DOHH2 (cell line): ENCODE measurements around the gene MRPL48.

Source experiments
- H3F3A ChIP-seq: fragments of 200-600 bp; sonication (generic), shearing (Covaris generic); 2 replicates; pipeline ENCODE4 v1.6.0; 2016; ENCODE audit warnings: antibody characterized with exemption, mild to moderate bottlenecking; ENCODE audit not compliant: control insufficient read depth, insufficient read depth
- H3K27ac ChIP-seq: fragments of 200-600 bp; sonication (generic); 2 replicates; pipeline ENCODE4 v1.5.1; 2014; ENCODE audit warnings: low read depth, mild to moderate bottlenecking, low read length, moderate library complexity
- H3K27me3 ChIP-seq: fragments of 200-600 bp; sonication (generic); 2 replicates; pipeline ENCODE4 v1.6.1; 2014; ENCODE audit warnings: mild to moderate bottlenecking, low read length, mixed read lengths; ENCODE audit not compliant: control insufficient read depth
- H3K36me3 ChIP-seq: fragments of 200-600 bp; sonication (generic); 2 replicates; pipeline ENCODE4 v1.6.1; 2014; ENCODE audit warnings: mild to moderate bottlenecking, low read length, moderate library complexity, mixed read lengths; ENCODE audit not compliant: control insufficient read depth
- H3K4me1 ChIP-seq: fragments of 200-600 bp; sonication (generic); 2 replicates; pipeline ENCODE4 v1.6.1; 2014; ENCODE audit warnings: mild to moderate bottlenecking, low read length, mixed read lengths; ENCODE audit not compliant: control insufficient read depth
- H3K4me2 ChIP-seq: fragments of 200-600 bp; sonication (generic); 2 replicates; pipeline ENCODE4 v1.6.0; 2014; ENCODE audit warnings: mild to moderate bottlenecking, low read length, moderate library complexity
- H3K4me3 ChIP-seq: fragments of 200-600 bp; sonication (generic); 2 replicates; pipeline ENCODE4 v1.5.1; 2014; ENCODE audit warnings: mild to moderate bottlenecking, low read length, mixed read lengths
- H3K79me2 ChIP-seq: fragments of 200-600 bp; sonication (generic); 2 replicates; pipeline ENCODE4 v1.6.1; 2014; ENCODE audit warnings: mild to moderate bottlenecking, low read length, mixed read lengths; ENCODE audit not compliant: control insufficient read depth
- H3K9me2 ChIP-seq: fragments of 200-600 bp; sonication (generic); replicated peaks from 2 replicates; pipeline ENCODE4 v1.6.1; 2014; ENCODE audit warnings: mild to moderate bottlenecking, low read length, mixed read lengths; ENCODE audit not compliant: control insufficient read depth
- H3K9me3 ChIP-seq: fragments of 200-600 bp; sonication (generic); 2 replicates; pipeline ENCODE4 v1.6.1; 2014; ENCODE audit warnings: antibody characterized with exemption, low read length, mixed read lengths; ENCODE audit not compliant: control insufficient read depth, insufficient read depth
- H4K20me1 ChIP-seq: fragments of 200-600 bp; sonication (generic); 2 replicates; pipeline ENCODE4 v1.6.0; 2014; ENCODE audit warnings: low read depth, mild to moderate bottlenecking, antibody characterized with exemption, low read length, moderate library complexity; ENCODE audit not compliant: control insufficient read depth, insufficient read depth
- EZH2phosphoT487 ChIP-seq: fragments of 200-600 bp; sonication (generic); IDR thresholded peaks from 2 replicates; pipeline ENCODE4 v1.6.1; 2017; ENCODE audit warnings: borderline replicate concordance, mild to moderate bottlenecking, antibody characterized with exemption, low read length, moderate library complexity, mixed read lengths
- TF ChIP-seq, protein P1 (sequence below): fragments of 200-600 bp; sonication (generic); IDR thresholded peaks from one replicate; pipeline ENCODE4 v1.5.1; 2014; ENCODE audit warnings: antibody characterized with exemption, mild to moderate bottlenecking, low read depth, low read length; ENCODE audit not compliant: poor library complexity, severe bottlenecking

Gene MRPL48

DNA sequence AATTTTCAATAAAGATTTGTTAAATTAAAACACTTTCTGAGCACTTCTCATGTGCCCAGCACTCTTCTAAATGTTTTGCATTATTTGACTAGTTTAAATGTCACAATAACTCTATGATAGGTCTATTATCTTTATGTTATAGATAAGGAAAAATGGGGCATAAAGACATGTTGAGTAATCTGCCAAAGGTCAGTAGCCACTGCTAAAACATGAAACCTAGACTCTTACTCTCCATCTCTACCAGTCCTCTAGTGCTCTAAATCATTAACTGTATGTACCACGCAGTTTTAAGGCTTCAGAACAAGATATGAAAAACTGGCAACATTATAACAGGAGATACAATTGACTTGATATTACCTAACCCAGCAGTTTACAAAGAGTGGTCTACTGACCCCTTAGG lies 33.7 kb upstream of the MRPL48 start:
- TF ChIP-seq, protein P1, sequence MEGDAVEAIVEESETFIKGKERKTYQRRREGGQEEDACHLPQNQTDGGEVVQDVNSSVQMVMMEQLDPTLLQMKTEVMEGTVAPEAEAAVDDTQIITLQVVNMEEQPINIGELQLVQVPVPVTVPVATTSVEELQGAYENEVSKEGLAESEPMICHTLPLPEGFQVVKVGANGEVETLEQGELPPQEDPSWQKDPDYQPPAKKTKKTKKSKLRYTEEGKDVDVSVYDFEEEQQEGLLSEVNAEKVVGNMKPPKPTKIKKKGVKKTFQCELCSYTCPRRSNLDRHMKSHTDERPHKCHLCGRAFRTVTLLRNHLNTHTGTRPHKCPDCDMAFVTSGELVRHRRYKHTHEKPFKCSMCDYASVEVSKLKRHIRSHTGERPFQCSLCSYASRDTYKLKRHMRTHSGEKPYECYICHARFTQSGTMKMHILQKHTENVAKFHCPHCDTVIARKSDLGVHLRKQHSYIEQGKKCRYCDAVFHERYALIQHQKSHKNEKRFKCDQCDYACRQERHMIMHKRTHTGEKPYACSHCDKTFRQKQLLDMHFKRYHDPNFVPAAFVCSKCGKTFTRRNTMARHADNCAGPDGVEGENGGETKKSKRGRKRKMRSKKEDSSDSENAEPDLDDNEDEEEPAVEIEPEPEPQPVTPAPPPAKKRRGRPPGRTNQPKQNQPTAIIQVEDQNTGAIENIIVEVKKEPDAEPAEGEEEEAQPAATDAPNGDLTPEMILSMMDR, result no peak
- no peak for TF ChIP-seq EZH2phosphoT487

DNA sequence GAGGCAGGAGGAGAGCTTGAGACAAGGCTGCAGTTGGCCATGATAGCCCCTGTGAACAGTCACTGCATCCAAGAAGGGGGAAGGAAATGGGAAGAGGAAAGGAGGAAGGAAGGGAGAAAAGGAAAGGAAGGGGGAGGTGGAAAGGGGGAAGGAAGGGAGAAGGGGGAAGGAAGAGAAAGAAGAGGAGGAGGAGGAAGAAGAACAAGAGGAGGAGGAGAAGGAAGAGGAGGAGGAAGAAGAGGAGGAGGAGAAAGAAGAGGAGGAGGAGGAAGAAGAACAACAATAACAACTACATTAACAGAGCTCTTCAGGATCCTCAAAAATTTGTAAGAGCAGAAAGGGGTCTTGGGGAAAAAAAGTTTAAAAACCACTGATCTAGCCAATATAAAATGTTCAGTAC lies 32.0 kb upstream of the MRPL48 start:
- Histone ChIP-seq H3K27ac (no peak overlapping the region), H3K79me2 (peaks cover 90% of the 10 kb centered on the region), H3K4me2 (no peak overlapping the region), H3K9me3 (no peaks in the 10 kb centered on the region), H3K9me2 (no peaks in the 10 kb centered on the region), H3F3A (no peaks in the 10 kb centered on the region), H3K36me3 (peaks cover 16% of the 10 kb centered on the region), H3K27me3 (no peaks in the 10 kb centered on the region), H3K4me3 (no peak overlapping the region), H3K4me1 (peaks cover 31% of the 10 kb centered on the region), H4K20me1 (peaks cover 11% of the 10 kb centered on the region)
- no peak for TF ChIP-seq EZH2phosphoT487
- TF ChIP-seq, protein P1, result no peak

More for the DNA sequence above, 33.7 kb upstream of the MRPL48 start:
- Histone ChIP-seq H3K36me3 (peaks cover 7% of the 10 kb centered on the region), H3K4me3 (no peak overlapping the region), H3K79me2 (peaks cover 89% of the 10 kb centered on the region), H3K9me3 (no peaks in the 10 kb centered on the region), H4K20me1 (peaks cover 2% of the 10 kb centered on the region; the same call in 1 of the 2 replicates), H3F3A (no peaks in the 10 kb centered on the region), H3K4me2 (no peak overlapping the region), H3K27ac (no peak overlapping the region), H3K4me1 (peaks cover 27% of the 10 kb centered on the region), H3K9me2 (no peaks in the 10 kb centered on the region), H3K27me3 (no peaks in the 10 kb centered on the region)

DNA sequence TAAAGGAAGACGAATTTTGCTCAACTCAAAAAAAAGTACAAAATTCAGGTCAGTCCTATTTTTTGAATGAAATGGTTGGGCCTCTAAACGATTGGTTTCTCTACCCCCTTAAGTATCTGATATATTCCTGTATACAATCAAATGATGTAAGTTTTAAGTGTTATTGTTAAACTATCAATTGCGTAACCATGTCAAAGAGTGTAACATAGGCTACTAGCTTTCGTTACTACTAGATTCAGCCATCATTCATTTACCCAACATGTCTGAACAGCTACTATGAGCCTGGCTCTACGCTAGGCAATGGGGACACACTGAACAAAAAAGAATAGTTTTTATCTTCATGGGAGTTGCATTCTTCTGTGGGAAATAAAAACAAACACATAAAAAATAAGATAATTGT lies 30.1 kb upstream of the MRPL48 start:
- no peak for TF ChIP-seq EZH2phosphoT487
- TF ChIP-seq, protein P1, result no peak
- H3K4me2 ChIP-seq, result no peak overlapping the region; the same call in 1 of the 2 replicates
- H3K4me3 ChIP-seq, result no peak overlapping the region
- no peaks in the 10 kb centered on the region for H3K27me3 ChIP-seq
- H3F3A ChIP-seq, result no peaks in the 10 kb centered on the region
- H4K20me1 ChIP-seq, result peaks cover 11% of the 10 kb centered on the region
- no peak overlapping the region for H3K27ac ChIP-seq
- no peaks in the 10 kb centered on the region for H3K9me2 ChIP-seq
- peaks cover 73% of the 10 kb centered on the region for H3K79me2 ChIP-seq
- peaks cover 16% of the 10 kb centered on the region for H3K36me3 ChIP-seq
- peaks cover 27% of the 10 kb centered on the region for H3K4me1 ChIP-seq
- no peaks in the 10 kb centered on the region for H3K9me3 ChIP-seq
